NB4 (cell line): ENCODE measurements around the gene GLYATL3.

Experiments
- POLR2A ChIP-seq: IDR thresholded peaks from 2 replicates; pipeline ENCODE4 v1.6.1; 2011; ENCODE audit warnings: mild to moderate bottlenecking; ENCODE audit not compliant: insufficient read length; ENCODE audit errors: extremely low read depth
- TF ChIP-seq, protein P1 (sequence below): IDR thresholded peaks from one replicate; pipeline ENCODE4 v1.5.1; 2012; ENCODE audit warnings: low read depth, low read length

DNA sequence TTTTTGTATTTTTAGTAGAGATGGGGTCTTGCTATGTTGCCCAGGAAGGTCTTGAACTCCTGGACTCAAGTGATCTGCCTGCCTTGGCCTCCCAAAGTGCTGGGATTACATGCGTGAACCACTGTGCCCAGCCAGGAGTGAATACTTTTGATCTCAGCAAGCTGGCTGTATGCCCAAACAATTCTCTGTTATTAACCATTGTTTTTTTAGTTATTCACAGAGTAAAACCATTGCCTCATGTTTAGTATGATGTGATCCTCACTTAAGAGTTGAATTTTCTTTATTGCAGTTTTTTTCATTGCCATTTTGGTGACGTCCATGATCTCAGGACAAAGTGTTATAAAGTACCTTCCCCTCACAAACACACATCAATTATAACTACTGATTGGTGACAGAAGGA, 65.5 kb downstream of the GLYATL3 start:
- TF ChIP-seq, protein P1, sequence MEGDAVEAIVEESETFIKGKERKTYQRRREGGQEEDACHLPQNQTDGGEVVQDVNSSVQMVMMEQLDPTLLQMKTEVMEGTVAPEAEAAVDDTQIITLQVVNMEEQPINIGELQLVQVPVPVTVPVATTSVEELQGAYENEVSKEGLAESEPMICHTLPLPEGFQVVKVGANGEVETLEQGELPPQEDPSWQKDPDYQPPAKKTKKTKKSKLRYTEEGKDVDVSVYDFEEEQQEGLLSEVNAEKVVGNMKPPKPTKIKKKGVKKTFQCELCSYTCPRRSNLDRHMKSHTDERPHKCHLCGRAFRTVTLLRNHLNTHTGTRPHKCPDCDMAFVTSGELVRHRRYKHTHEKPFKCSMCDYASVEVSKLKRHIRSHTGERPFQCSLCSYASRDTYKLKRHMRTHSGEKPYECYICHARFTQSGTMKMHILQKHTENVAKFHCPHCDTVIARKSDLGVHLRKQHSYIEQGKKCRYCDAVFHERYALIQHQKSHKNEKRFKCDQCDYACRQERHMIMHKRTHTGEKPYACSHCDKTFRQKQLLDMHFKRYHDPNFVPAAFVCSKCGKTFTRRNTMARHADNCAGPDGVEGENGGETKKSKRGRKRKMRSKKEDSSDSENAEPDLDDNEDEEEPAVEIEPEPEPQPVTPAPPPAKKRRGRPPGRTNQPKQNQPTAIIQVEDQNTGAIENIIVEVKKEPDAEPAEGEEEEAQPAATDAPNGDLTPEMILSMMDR = no peak
- no peak for TF ChIP-seq POLR2A
